Kidney epithelial cell (primary cell): Measurements from ENCODE around the gene KRT2. TPM values are rescaled to one million over a fixed set of nuclear protein-coding genes. Genes with fewer than 3 reads are reported as not detected.

Experiments used
- DNase-seq: peaks from one replicate; pipeline ENCODE4 v3.0.0-alpha.2; 2010; ENCODE audit warnings: low read depth
- H3K27me3 ChIP-seq: 2 replicates; pipeline ENCODE4 v1.6.0; 2011; ENCODE audit warnings: low read length; ENCODE audit not compliant: control insufficient read depth, insufficient read depth
- H3K36me3 ChIP-seq: 2 replicates; pipeline ENCODE4 v1.5.1; 2011; ENCODE audit warnings: low read length; ENCODE audit not compliant: control insufficient read depth, insufficient read depth
- H3K4me3 ChIP-seq: 2 replicates; pipeline ENCODE4 v1.5.1; 2011; ENCODE audit warnings: low read depth, mild to moderate bottlenecking, control low read depth, low read length
- CTCF ChIP-seq: IDR thresholded peaks from 2 replicates; pipeline ENCODE4 v1.5.1; 2011; ENCODE audit warnings: mild to moderate bottlenecking, moderate library complexity, low read length, control low read depth, inconsistent platforms; ENCODE audit not compliant: insufficient read depth, poor library complexity, severe bottlenecking
- total RNA-seq: library from RNA; depleted of rRNA; stranded (reverse); fragments of >200 nt; gene quantifications from 2 replicates; pipeline ENCODE4 v1.2.3, GENCODE V29; 2015

The KRT2 gene
- total RNA-seq, 1 donor from 2014 or later = not detected

- TF ChIP-seq CTCF = no peak
- DNase-seq = no peak
- Histone ChIP-seq H3K27me3 (peaks cover 20% of the 10 kb centered on the region), H3K4me3 (no peak overlapping the region), H3K36me3 (no peaks in the 10 kb centered on the region)
Observed at GRCh38 chr12:52697058-52697582, 45.1 kb upstream of the KRT2 start.

- no peak for TF ChIP-seq CTCF
- no peak for DNase-seq
- Histone ChIP-seq H3K27me3 (peaks cover 25% of the 10 kb centered on the region), H3K4me3 (no peak overlapping the region), H3K36me3 (no peaks in the 10 kb centered on the region)
Observed at GRCh38 chr12:52696588-52696987, 44.6 kb upstream of the KRT2 start.

GRCh38 chr12:52695039-52695438 is 43.0 kb upstream of the KRT2 start:
- H3K4me3 ChIP-seq = no peak overlapping the region
- H3K36me3 ChIP-seq = no peaks in the 10 kb centered on the region
- no peak for DNase-seq
- peaks cover 41% of the 10 kb centered on the region for H3K27me3 ChIP-seq
- TF ChIP-seq CTCF = no peak

GRCh38 chr12:52694151-52694550 is 42.1 kb upstream of the KRT2 start:
- no peak for DNase-seq
- no peak overlapping the region for H3K4me3 ChIP-seq
- peaks cover 45% of the 10 kb centered on the region for H3K27me3 ChIP-seq
- no peaks in the 10 kb centered on the region for H3K36me3 ChIP-seq
- no peak for TF ChIP-seq CTCF

GRCh38 chr12:52693261-52693660 is 41.2 kb upstream of the KRT2 start:
- peaks cover 47% of the 10 kb centered on the region for H3K27me3 ChIP-seq
- no peaks in the 10 kb centered on the region for H3K36me3 ChIP-seq
- H3K4me3 ChIP-seq = no peak overlapping the region
- no peak for DNase-seq
- TF ChIP-seq CTCF = no peak

- peaks cover 50% of the 10 kb centered on the region for H3K27me3 ChIP-seq
- no peak for DNase-seq
- TF ChIP-seq CTCF = no peak
- no peaks in the 10 kb centered on the region for H3K36me3 ChIP-seq
- no peak overlapping the region for H3K4me3 ChIP-seq
Observed at GRCh38 chr12:52692254-52692653, 40.2 kb upstream of the KRT2 start.
